KBM-7 (cell line): ENCODE results near the gene MYO7A.

ENCODE experiments used
- DNase-seq: peaks from one replicate; pipeline ENCODE4 v3.0.0-alpha.2; 2015
- in situ Hi-C: fragments of 300-500 bp; cut with MboI; formaldehyde crosslinking; loops from 2 replicates; pipeline ENCODE4 v1.14.3; 2020; ENCODE audit warnings: low sequenced_read_pairs, low pct_unique_long_range_greater_than_20kb, mixed read lengths

MYO7A gene

DNA sequence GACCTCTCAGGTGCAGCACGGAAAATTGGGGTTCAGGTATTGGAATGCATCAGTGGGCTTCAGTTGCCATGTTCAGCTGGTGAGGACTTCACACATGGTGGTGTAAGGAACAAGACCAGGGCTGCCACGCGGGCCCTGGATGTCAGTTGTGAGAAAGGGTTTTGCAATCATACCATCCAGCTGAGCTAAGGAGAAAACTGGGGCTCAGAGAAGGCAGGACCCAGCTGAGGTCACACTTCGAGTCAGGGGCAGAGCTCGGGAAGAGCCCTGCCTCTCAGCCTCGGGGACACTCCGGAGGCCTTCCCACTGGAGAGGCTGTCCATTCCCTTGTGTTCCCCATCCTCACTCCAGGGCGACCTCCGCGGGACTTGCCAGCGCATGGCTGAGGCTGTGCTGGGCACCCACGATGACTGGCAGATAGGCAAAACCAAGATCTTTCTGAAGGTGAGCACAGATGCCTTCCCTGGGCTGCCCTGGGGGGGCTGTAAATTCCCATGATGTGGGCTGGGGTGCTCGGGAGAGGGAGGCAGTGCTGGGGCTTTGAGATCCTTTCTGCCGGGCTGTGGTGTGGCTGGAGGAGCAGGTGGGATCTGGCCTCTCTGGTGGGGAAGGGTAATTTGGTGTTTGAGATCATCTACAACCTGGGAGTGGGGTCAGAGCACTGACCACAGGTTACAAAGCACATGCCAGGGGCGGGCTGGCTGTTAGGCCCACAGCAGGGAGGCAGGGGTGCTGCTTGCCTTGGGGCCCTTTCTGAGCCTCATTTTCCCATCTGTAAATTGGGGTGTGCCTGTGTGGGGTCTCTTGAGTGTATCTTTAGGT is 47.2 kb downstream of the MYO7A start:
- in situ Hi-C loops, result no loop called here
- no peak for DNase-seq

DNA sequence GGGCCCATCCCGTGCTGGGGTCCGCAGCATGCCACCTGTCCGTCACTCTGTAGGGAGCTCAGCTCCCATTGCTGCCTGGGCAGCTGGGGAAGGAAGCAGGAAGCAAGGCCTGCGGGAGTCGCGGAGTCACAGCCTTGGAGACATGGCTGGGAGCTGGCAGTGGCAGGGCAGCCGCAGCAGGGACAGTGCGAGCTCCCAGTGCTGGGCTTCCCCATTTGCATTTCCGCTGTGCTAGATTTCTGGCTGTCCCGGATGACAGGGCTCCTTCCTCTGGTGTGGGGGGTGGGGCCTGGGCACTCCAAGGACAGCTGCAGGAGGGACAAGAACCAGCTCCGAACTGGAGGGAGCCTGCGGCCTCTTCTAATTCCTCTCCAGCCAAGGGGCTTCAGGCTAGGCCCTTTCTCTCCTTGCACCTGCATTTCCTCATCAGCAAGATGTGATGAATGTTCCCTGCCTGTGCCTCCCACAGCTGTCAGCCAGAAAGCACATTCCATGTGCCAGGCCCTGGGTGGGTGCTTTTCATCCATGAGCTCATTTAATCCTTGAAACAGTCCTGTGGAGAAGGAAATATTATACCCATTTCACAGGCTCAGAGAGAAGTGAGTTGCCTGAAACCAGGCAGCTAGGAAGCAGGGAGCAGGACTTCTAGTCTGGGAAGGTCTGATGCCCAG is 48.0 kb downstream of the MYO7A start:
- in situ Hi-C loops, result no loop called here
- DNase-seq, result peak; percentile 69

DNA sequence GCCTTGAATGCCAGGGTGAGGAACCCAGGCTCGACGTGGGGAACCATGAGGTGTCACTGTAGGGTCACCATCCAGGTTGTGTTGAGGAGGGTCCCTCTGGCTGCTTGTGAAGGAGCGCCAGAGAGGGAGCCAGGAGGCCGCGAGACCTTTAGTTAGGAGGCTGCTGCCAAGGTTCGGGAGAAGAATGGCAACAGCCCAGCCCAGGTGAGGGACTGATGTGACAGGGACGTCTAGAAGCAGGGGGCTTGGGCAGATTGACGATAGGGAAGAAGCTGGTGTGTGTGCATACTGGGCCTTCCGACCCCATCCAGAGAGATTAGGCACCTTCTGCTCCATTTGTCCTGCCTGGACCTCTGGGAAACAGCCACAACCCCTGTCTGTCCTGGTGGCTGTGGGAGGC is 49.0 kb downstream of the MYO7A start:
- in situ Hi-C loops, result no loop called here
- no peak for DNase-seq

DNA sequence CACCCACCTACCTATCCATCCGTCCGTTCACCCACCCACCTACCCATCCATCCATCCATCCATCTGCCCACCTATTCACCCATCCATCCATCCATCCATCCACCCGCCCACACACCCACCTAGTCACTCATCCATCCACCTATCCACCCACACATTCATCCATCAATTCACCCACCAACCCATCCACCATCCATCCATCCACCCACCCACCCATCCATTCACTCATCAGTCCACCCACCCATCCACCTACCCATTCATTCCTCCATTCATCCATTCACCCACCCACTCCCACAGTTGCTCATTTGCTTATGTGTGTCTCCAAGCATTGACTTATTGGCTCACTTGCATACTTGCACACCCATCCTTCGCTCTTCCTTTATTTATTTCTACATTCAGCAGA is 50.1 kb downstream of the MYO7A start:
- no peak for DNase-seq
- in situ Hi-C loops, result no loop called here

DNA sequence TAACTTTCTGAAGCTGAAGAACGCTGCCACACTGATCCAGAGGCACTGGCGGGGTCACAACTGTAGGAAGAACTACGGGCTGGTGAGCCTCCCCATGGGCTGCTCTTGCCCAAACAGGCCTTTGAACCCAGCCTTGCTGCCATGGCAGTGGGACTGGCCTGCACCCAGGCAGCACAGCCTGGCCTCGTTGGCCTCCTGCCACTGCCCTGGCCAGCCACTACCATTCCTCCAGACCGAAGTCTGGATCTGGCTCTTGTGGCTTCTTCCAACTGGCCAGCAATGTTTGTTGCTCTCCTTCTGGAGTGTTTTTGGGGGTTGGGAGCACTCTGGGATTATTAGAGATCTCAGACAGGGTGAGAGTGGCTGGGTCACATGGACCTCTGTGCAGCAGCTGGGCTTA is 51.0 kb downstream of the MYO7A start:
- in situ Hi-C loops, result no loop called here
- DNase-seq, result no peak

DNA sequence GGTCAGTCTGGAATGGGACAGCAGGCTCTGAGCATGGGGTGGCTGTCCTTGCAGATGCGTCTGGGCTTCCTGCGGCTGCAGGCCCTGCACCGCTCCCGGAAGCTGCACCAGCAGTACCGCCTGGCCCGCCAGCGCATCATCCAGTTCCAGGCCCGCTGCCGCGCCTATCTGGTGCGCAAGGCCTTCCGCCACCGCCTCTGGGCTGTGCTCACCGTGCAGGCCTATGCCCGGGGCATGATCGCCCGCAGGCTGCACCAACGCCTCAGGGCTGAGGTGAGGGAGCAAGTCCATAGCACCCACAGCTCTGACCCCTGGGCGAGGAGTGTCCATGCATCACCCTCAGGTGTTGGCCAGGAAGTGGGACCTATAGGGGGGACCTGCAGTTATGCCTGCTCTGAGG is 51.6 kb downstream of the MYO7A start:
- DNase-seq, result no peak
- in situ Hi-C loops, result loop anchor here (10.0 kb wide), 1 partner anchor 55 kb away; the partner anchor contains the start of gene MYO7A

DNA sequence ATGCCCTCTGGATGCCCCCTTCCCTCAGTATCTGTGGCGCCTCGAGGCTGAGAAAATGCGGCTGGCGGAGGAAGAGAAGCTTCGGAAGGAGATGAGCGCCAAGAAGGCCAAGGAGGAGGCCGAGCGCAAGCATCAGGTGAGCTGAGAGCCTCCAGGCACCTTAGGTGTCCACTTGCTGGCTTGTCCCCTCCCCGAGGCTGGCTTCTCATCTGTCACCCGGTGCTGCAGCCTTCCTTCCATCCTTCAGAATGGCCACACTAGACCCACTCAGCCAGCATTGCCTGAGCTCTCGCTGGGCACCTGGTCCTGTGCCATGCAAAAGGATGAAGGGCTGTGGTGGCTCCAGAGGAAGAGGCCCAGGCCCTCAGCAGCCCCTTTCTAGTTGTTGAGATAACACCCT is 52.3 kb downstream of the MYO7A start:
- no peak for DNase-seq
- in situ Hi-C loops, result loop anchor here (10.0 kb wide), 1 partner anchor 56 kb away; the partner anchor contains the start of gene MYO7A

DNA sequence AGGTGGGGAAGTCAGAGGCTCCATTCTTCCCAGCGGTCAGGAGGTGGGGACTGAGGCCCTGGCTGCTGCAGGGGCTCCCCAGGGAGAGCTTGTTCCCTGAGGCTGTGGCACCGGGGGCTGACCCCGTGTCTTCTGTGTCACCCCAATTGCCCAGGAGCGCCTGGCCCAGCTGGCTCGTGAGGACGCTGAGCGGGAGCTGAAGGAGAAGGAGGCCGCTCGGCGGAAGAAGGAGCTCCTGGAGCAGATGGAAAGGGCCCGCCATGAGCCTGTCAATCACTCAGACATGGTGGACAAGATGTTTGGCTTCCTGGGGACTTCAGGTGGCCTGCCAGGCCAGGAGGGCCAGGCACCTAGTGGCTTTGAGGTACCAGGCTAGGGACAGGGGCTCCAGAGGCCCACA is 53.2 kb downstream of the MYO7A start:
- in situ Hi-C loops, result loop anchor here (10.0 kb wide), 1 partner anchor 56 kb away; the partner anchor contains the start of gene MYO7A
- DNase-seq, result no peak

DNA sequence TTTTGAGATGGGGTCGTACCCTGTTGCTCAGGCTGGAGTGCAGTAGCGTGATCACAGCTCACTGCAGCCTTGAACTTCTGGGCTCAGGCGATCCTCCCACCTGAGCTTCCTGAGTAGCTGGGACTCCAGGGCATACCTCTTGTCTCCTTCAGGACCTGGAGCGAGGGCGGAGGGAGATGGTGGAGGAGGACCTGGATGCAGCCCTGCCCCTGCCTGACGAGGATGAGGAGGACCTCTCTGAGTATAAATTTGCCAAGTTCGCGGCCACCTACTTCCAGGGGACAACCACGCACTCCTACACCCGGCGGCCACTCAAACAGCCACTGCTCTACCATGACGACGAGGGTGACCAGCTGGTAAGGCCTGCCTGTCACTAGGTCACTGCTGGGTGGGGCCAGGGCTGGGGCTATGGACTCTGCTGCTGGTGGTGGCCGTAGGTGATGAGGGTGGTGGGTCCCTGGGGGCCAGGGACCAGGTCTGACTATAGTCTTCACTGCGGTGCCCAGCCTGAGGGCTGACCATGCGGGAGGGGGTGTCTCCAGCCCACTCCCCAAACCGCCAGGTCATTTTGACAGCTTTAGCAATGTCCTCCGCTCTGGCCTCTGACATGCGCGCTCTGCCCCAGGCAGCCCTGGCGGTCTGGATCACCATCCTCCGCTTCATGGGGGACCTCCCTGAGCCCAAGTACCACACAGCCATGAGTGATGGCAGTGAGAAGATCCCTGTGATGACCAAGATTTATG is 53.9 kb downstream of the MYO7A start:
- in situ Hi-C loops, result loop anchor here (10.0 kb wide), 1 partner anchor 57 kb away; the partner anchor contains the start of gene MYO7A
- DNase-seq, result no peak

DNA sequence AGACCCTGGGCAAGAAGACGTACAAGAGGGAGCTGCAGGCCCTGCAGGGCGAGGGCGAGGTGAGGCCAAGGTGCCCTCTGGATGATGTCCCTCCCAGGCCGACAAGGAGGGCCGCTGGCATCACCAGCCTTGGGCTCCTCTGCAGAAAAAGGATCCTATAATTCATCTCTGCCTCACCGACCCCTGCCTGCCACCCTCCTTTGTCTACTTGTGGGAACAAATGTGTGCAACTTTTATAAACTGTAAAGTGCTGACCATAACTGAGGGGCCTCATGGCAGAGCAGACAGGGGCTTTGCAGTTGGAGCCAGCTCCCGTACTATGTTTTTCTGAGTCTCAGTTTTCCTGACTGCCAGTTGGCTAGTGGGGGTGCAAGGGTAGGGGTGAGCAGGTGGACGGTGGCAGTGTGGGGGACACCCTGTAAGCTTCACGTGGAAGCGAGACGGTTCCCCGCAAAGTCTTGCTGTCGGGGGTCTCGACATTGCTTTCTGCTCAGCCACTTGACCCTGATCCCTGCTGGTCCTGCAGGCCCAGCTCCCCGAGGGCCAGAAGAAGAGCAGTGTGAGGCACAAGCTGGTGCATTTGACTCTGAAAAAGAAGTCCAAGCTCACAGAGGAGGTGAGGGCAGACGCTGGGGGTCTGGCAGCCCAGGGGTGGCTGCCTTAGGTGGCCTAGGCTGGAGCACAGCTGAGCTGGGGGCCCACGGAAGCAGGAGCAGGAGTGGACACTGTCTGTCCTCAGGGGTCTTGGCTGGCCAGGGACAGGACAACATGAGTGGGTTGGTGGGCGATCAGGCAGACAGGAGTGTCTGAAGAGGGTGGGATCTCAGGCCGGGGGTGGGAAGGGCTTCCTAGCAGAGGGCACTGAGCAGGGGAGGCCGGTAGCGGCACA is 54.7 kb downstream of the MYO7A start:
- DNase-seq, result no peak
- in situ Hi-C loops, result loop anchor here (10.0 kb wide), 1 partner anchor 58 kb away; the partner anchor contains the start of gene MYO7A

DNA sequence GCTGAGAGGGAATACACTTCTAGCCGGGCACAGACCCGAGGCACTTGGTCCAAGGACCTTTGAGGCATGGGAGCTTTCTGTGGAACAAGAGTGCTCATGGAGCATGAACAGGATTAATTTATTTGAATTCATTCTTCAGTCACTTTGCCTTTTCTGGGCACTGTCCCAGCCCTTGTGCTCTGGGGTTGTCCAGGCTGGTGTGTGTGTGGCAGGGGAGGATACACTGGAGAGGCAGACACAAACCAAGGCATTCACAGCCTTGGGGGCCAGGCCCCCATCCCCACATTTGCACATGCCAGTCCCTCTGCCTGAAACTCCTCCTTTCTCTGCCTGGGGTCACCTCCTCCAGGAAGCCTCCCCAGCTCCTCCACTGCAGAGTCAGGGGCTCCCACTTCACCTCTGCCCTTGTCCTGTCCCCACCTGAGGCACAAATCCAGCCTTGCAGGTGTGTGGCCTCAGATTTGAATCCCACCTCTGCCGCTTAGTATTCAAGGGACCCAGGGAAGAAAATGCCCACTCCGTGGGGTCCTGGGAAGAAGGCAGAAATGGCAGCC is 55.5 kb downstream of the MYO7A start:
- DNase-seq, result no peak
- in situ Hi-C loops, result loop anchor here (10.0 kb wide), 1 partner anchor 59 kb away; the partner anchor contains the start of gene MYO7A

DNA sequence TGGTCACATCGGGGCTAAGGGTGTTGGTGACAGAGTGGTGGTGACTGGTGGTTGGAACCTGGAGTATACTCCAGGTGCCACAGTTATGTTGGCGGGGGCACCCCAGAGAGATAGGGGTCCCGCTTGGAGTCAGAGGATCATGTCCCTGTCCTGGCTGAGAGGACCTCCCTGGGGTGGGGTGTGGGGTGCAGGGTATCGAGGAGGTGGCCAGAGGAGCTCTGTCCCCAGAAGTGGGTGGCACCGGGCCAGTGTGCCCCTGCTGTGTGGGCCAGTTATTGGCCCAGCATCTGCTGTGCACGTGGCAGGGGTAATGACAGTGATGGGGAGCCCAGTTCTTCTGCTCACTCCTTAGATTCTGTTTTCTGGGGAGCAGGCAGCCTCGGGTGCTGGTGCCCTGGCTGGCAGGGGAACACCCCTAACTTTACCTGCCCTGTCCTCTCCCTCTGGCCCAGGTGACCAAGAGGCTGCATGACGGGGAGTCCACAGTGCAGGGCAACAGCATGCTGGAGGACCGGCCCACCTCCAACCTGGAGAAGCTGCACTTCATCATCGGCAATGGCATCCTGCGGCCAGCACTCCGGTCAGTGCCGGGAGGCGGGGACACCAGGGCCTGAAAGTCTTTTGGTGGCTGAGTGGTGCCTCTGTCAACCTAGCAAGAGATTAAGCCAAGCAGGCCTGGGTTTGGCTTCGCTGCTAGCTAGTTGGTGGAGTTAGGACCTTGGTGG is 56.3 kb downstream of the MYO7A start:
- in situ Hi-C loops, result loop anchor here (10.0 kb wide), 1 partner anchor 59 kb away; the partner anchor contains the start of gene MYO7A
- no peak for DNase-seq

DNA sequence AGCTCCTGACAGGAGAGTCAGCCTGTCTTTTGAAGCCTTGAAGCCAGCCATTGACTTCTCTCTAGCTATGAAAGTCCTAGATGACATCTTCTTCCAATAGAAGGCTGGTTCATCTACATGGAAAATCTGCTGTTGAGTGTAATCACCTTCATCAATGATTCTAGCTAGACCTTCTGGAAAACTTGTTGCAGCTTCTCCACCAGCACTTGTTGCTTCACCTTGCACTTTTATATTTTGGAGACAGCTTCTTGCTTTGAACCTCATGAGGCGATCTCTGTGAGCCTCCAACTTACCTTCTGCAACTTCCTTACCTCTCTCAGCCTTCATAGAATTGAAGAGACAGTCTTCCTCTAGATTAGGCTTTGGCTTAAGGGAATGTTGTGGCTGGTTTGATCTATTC is 58.3 kb downstream of the MYO7A start:
- in situ Hi-C loops, result loop anchor here (10.0 kb wide), 1 partner anchor 62 kb away; the partner anchor contains the start of gene MYO7A
- no peak for DNase-seq

DNA sequence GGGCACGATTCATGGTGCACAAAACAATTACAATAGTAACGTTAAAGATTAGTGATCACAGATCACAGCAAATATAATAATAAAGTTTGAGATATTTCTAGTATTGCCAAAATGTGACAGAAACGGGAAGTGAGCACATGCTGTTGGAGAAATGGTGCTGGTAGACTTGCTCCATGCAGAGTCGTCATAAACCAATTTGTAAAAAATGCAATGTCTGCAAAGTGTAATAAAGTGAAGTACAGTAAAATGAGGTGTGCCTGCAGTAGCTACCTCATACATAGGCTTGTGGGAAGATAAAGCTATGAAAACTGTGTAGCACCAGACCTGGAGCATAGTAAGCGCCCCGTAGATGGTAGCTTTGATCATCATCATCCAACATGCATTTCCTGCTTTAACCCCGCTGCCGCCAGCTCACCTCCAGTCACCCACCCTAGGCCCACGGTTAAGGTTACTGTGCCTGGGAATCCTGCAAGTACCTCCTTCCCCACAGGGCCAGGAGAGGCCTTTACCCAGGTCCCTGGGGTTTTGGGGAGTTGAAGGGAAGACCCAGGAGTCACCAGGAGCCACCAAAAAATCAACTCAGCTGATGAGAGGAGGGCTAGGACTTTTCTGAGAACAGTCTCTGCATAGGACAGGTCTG is 59.2 kb downstream of the MYO7A start:
- in situ Hi-C loops, result loop anchor here (10.0 kb wide), 1 partner anchor 62 kb away; the partner anchor contains the start of gene MYO7A
- DNase-seq, result no peak

DNA sequence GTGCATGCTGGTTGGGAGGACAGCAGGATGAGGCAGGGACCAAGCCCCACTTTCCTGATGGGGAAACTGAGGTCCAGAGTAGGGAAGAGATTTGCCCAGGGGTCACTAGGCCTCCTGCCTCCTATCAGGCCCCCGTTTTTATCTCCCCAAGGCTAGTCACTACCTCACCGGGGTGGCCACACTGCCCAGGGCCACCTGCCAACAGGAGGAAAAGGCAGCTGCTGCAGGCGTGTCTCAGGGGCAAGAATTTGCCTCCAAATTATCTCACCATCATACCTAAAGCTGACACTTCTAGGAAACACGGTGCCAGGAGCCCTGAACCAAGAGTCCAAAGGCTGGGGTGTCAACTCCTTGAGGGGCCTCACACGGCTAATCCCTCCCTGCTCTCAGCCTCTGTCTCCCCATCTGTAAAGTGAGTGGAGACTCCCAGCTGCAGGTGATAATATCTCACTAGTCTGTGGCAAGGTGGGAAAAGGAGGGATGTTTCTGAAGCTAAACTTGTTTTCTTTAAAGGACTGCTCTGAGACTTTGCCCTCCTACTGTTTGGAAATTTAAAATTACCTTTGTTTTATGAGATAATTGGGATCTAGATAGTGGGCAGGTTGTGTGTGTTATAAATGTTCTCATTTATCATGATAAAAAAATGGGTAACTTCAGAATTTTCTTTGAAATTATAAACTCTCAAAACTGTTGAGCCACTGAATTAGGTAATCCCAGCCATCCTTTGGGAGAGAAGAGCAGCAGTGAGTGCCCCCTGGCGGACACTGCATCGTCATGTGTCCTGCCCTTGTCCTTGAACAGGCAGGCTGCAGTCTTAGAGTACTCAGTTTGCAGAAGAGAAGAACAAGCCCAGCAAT is 60.0 kb downstream of the MYO7A start:
- in situ Hi-C loops, result loop anchor here (10.0 kb wide), 1 partner anchor 63 kb away; the partner anchor contains the start of gene MYO7A
- peak; percentile 86 for DNase-seq
